ENCODE results near the gene PVALB. TPM values are rescaled to one million over a fixed set of nuclear protein-coding genes. Genes with fewer than 3 reads are reported as not detected.

Gene PVALB
- total and polyA plus RNA-seq, 10 of the 15 experiments (the other 5 are each of a cell fraction or from before 2014, with no cell fraction given): not detected

- no peak for TF ChIP-seq HDAC6 (IDR thresholded peaks at IDR 0.05; ENCODE audit: unreplicated experiment)
- TF ChIP-seq MXI1 (IDR thresholded peaks at IDR 0.05; ENCODE audit: low read depth, low read length): peak; percentile 55
- TF ChIP-seq RB1 (IDR thresholded peaks at IDR 0.05; ENCODE audit: borderline replicate concordance): no peak
- peak in 1 of 2 experiments; percentile 42; a peak in 1 of 3 replicates for TF ChIP-seq EGR1 (IDR thresholded peaks at IDR 0.05; ENCODE audit: borderline replicate concordance in 1 of 2, low read depth in 2 of 2, low read length in 2 of 2)
- no peak for TF ChIP-seq EZH2 (IDR thresholded peaks at IDR 0.05; ENCODE audit: borderline replicate concordance, control insufficient read depth, low read depth, low read length)
- TF ChIP-seq, protein P1, sequence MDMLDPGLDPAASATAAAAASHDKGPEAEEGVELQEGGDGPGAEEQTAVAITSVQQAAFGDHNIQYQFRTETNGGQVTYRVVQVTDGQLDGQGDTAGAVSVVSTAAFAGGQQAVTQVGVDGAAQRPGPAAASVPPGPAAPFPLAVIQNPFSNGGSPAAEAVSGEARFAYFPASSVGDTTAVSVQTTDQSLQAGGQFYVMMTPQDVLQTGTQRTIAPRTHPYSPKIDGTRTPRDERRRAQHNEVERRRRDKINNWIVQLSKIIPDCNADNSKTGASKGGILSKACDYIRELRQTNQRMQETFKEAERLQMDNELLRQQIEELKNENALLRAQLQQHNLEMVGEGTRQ (IDR thresholded peaks at IDR 0.05; ENCODE audit: borderline replicate concordance, low read depth, low read length): no peak; the same call in 1 of the 2 replicates
- no peak for TF ChIP-seq SIN3A (IDR thresholded peaks at IDR 0.05; ENCODE audit: low read depth, low read length)
- no peak for TF ChIP-seq MAX (IDR thresholded peaks at IDR 0.05; ENCODE audit: low read depth, low read length)
- no peak for TF ChIP-seq RAD21 (IDR thresholded peaks at IDR 0.05; ENCODE audit: insufficient read depth, low read depth, low read length)
- TF ChIP-seq PRDM15 (CRISPR knock-in tag; IDR thresholded peaks at IDR 0.05): no peak
- TF ChIP-seq ZNF384 (IDR thresholded peaks at IDR 0.05; ENCODE audit: borderline replicate concordance, low read depth, low read length): no peak
- no peak for TF ChIP-seq NBN (IDR thresholded peaks at IDR 0.05)
- TF ChIP-seq PAX5 (IDR thresholded peaks at IDR 0.05; ENCODE audit: borderline replicate concordance, low read depth, low read length): 0 out of 2 replicates have a peak, but pooled peaks have one; percentile 33
- TF ChIP-seq SIX5 (IDR thresholded peaks at IDR 0.05; ENCODE audit: low read depth, low read length, severe bottlenecking): no peak
- no peak for TF ChIP-seq IRF5 (IDR thresholded peaks at IDR 0.05; ENCODE audit: borderline replicate concordance)
- no peak for TF ChIP-seq NFXL1 (IDR thresholded peaks at IDR 0.05; ENCODE audit: borderline replicate concordance)
- TF ChIP-seq, protein P2, sequence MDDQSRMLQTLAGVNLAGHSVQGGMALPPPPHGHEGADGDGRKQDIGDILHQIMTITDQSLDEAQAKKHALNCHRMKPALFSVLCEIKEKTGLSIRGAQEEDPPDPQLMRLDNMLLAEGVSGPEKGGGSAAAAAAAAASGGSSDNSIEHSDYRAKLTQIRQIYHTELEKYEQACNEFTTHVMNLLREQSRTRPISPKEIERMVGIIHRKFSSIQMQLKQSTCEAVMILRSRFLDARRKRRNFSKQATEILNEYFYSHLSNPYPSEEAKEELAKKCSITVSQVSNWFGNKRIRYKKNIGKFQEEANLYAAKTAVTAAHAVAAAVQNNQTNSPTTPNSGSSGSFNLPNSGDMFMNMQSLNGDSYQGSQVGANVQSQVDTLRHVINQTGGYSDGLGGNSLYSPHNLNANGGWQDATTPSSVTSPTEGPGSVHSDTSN (IDR thresholded peaks at IDR 0.05; ENCODE audit: insufficient replicate concordance, low read depth, low read length): peak; percentile 94
- TF ChIP-seq ATF7 (IDR thresholded peaks at IDR 0.05; ENCODE audit: low read depth): peak; percentile 90
- TF ChIP-seq, protein P3, sequence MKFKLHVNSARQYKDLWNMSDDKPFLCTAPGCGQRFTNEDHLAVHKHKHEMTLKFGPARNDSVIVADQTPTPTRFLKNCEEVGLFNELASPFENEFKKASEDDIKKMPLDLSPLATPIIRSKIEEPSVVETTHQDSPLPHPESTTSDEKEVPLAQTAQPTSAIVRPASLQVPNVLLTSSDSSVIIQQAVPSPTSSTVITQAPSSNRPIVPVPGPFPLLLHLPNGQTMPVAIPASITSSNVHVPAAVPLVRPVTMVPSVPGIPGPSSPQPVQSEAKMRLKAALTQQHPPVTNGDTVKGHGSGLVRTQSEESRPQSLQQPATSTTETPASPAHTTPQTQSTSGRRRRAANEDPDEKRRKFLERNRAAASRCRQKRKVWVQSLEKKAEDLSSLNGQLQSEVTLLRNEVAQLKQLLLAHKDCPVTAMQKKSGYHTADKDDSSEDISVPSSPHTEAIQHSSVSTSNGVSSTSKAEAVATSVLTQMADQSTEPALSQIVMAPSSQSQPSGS (IDR thresholded peaks at IDR 0.05; ENCODE audit: low read length): no peak
- no peak for TF ChIP-seq CHD1 (IDR thresholded peaks at IDR 0.05; ENCODE audit: low read depth, low read length)
- no peak for TF ChIP-seq HCFC1 (IDR thresholded peaks at IDR 0.05; ENCODE audit: low read length)
Observed at GRCh38 chr22:36775964-36776669, 40.7 kb downstream of the PVALB start, which contains the start of gene IFT27 (continued).

All from GM12878 (cell line).